Measurements from ENCODE around the gene SLC17A1. TPM values are rescaled to one million over a fixed set of nuclear protein-coding genes. Genes with fewer than 3 reads are reported as not detected.

Gene SLC17A1
- total and polyA plus RNA-seq, 2 of the 13 experiments (the other 11 are each of a cell fraction or from before 2014, with no cell fraction given) = 0.09 to 2.1 TPM

- no peaks in the 10 kb centered on the region for H3K36me3 ChIP-seq (replicated peaks in 1 of 2; ENCODE audit: control insufficient read depth in 1 of 2, insufficient read depth in 2 of 2, low read length in 2 of 2)
- in situ Hi-C loops (cut with HindIII; ENCODE audit: extremely low pct_ligation_motif_present, low pct_unique_long_range_greater_than_20kb) = no loop called here
- H4K20me1 ChIP-seq (ENCODE audit: insufficient read depth, low read length) = no peaks in the 10 kb centered on the region
- 0 out of 6 replicates have a peak overlapping the region, but pooled peaks of 1 of the 3 experiments have one; percentile 33 for H3K4me3 ChIP-seq (replicated peaks in 1 of 3; ENCODE audit: insufficient read depth in 1 of 3, low read depth in 2 of 3, low read length in 3 of 3)
- FAIRE-seq (no peak), ATAC-seq (no peak), DNase-seq (ENCODE audit: low spot score) (no peak)
- H3K9ac ChIP-seq (ENCODE audit: insufficient read depth, low read depth, low read length) = no peak overlapping the region
- H3K27ac ChIP-seq (ENCODE audit: extremely low read length, insufficient read depth, low read length) = no peak overlapping the region
- intact Hi-C loops (cut with micrococcal nuclease; ENCODE audit: unreplicated experiment) = loop anchor here (5.0 kb wide), 1 partner anchor 112 kb away; no protein-coding TSS in a partner anchor
- no peaks in the 10 kb centered on the region for H3K9me3 ChIP-seq (ENCODE audit: low read length)
- H3K79me2 ChIP-seq (ENCODE audit: insufficient read depth, low read length) = no peaks in the 10 kb centered on the region
- TF ChIP-seq ZNF652 (CRISPR knock-in tag; IDR thresholded peaks at IDR 0.05; ENCODE audit: borderline replicate concordance, low read depth) (no peak), MAFK (conservative IDR thresholded peaks at IDR 0.05 in 1 of 2, IDR thresholded peaks at IDR 0.05 in 1 of 2; ENCODE audit: low read length in 2 of 2) (peak; percentile 75 to 77), MAFF (IDR thresholded peaks at IDR 0.05; ENCODE audit: low read depth, low read length) (peak; percentile 74)
- H2AFZ ChIP-seq (ENCODE audit: low read length) = no peak overlapping the region
- BruUV-seq (replicated peaks) = no TSS peak
- peak overlapping the region; percentile 89 for H3K4me2 ChIP-seq (ENCODE audit: low read depth, low read length)
- H3K4me1 ChIP-seq (ENCODE audit: insufficient read depth, low read length) = peaks cover 60% of the 10 kb centered on the region
- WGBS (ENCODE audit: low lambda C conversion rate) = 56% methylated on average over 4 of the region's 4 CpGs
- no peaks in the 10 kb centered on the region for H3K27me3 ChIP-seq (ENCODE audit: control insufficient read depth in 1 of 2, insufficient read depth in 2 of 2, low read length in 2 of 2)
- ChIA-PET POLR2A (no interaction called here), CTCF (ENCODE audit: low intra/inter-chr PET ratio, low total read pairs) (no interaction called here)
Observed at GRCh38 chr6:25830458-25830857, 1.4 kb downstream of the SLC17A1 start.

- Histone ChIP-seq H2AFZ (ENCODE audit: low read length) (no peak overlapping the region), H3K4me3 (replicated peaks in 1 of 3; ENCODE audit: insufficient read depth in 1 of 3, low read depth in 2 of 3, low read length in 3 of 3) (no peak overlapping the region), H3K9ac (ENCODE audit: insufficient read depth, low read depth, low read length) (no peak overlapping the region), H3K79me2 (ENCODE audit: insufficient read depth, low read length) (no peaks in the 10 kb centered on the region), H3K36me3 (replicated peaks in 1 of 2; ENCODE audit: control insufficient read depth in 1 of 2, insufficient read depth in 2 of 2, low read length in 2 of 2) (no peaks in the 10 kb centered on the region), H4K20me1 (ENCODE audit: insufficient read depth, low read length) (no peaks in the 10 kb centered on the region), H3K27me3 (ENCODE audit: control insufficient read depth in 1 of 2, insufficient read depth in 2 of 2, low read length in 2 of 2) (no peaks in the 10 kb centered on the region), H3K4me2 (ENCODE audit: low read depth, low read length) (no peak overlapping the region), H3K9me3 (ENCODE audit: low read length) (no peaks in the 10 kb centered on the region), H3K27ac (ENCODE audit: extremely low read length, insufficient read depth, low read length) (no peak overlapping the region), H3K4me1 (ENCODE audit: insufficient read depth, low read length) (peaks cover 52% of the 10 kb centered on the region)
- POLR2A ChIA-PET = no interaction called here
- ATAC-seq (no peak), DNase-seq (ENCODE audit: low spot score) (no peak), FAIRE-seq (no peak)
- in situ Hi-C loops (cut with HindIII; ENCODE audit: extremely low pct_ligation_motif_present, low pct_unique_long_range_greater_than_20kb) = no loop called here
- BruUV-seq (replicated peaks) = no TSS peak
- intact Hi-C loops (cut with micrococcal nuclease; ENCODE audit: unreplicated experiment) = no loop called here
- 61% methylated on average over 1 of the region's 1 CpG for WGBS (ENCODE audit: low lambda C conversion rate)
- CTCF ChIA-PET (ENCODE audit: low intra/inter-chr PET ratio, low total read pairs) = no interaction called here
- TF ChIP-seq MLLT10 (CRISPR knock-in tag; IDR thresholded peaks at IDR 0.05) = no peak
- no peak for TF ChIP-seq KDM2A (CRISPR knock-in tag; IDR thresholded peaks at IDR 0.05; ENCODE audit: borderline replicate concordance, low read depth)
- TF ChIP-seq MTA1 (CRISPR knock-in tag; IDR thresholded peaks at IDR 0.05; ENCODE audit: borderline replicate concordance) = no peak
- TF ChIP-seq ZNF883 (CRISPR knock-in tag; IDR thresholded peaks at IDR 0.05; ENCODE audit: not compliant biosample characterization) = no peak
- no peak for TF ChIP-seq ADNP (CRISPR knock-in tag; IDR thresholded peaks at IDR 0.05)
- TF ChIP-seq, protein P1, sequence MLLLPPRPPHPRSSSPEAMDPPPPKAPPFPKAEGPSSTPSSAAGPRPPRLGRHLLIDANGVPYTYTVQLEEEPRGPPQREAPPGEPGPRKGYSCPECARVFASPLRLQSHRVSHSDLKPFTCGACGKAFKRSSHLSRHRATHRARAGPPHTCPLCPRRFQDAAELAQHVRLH (CRISPR knock-in tag; IDR thresholded peaks at IDR 0.05; ENCODE audit: borderline replicate concordance, low read depth) = no peak
- no peak for TF ChIP-seq ZNF781 (CRISPR knock-in tag; IDR thresholded peaks at IDR 0.05; ENCODE audit: borderline replicate concordance, not compliant biosample characterization)
- TF ChIP-seq, protein P2, sequence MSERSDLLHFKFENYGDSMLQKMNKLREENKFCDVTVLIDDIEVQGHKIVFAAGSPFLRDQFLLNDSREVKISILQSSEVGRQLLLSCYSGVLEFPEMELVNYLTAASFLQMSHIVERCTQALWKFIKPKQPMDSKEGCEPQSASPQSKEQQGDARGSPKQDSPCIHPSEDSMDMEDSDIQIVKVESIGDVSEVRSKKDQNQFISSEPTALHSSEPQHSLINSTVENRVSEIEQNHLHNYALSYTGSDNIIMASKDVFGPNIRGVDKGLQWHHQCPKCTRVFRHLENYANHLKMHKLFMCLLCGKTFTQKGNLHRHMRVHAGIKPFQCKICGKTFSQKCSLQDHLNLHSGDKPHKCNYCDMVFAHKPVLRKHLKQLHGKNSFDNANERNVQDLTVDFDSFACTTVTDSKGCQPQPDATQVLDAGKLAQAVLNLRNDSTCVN (CRISPR knock-in tag; IDR thresholded peaks at IDR 0.05; ENCODE audit: borderline replicate concordance) = no peak
- TF ChIP-seq PHF5A (CRISPR knock-in tag; IDR thresholded peaks at IDR 0.05; ENCODE audit: low read depth, unreplicated experiment) = no peak
- TF ChIP-seq ZNF382 (CRISPR knock-in tag; IDR thresholded peaks at IDR 0.05; ENCODE audit: borderline replicate concordance) = no peak
- TF ChIP-seq RBAK (CRISPR knock-in tag; IDR thresholded peaks at IDR 0.05) = no peak
- no peak for TF ChIP-seq ZFP36L2 (CRISPR knock-in tag; IDR thresholded peaks at IDR 0.05)
- TF ChIP-seq GATA4 (IDR thresholded peaks at IDR 0.05; ENCODE audit: borderline replicate concordance, low read depth) = no peak
- no peak for TF ChIP-seq ZSCAN31 (CRISPR knock-in tag; IDR thresholded peaks at IDR 0.05; ENCODE audit: low read depth)
- TF ChIP-seq TOPORS (CRISPR knock-in tag; IDR thresholded peaks at IDR 0.05) = no peak
- no peak for TF ChIP-seq GLI4 (CRISPR knock-in tag; IDR thresholded peaks at IDR 0.05; ENCODE audit: borderline replicate concordance)
- no peak for TF ChIP-seq ZNF747 (CRISPR knock-in tag; IDR thresholded peaks at IDR 0.05; ENCODE audit: borderline replicate concordance)
Observed at GRCh38 chr6:25829375-25829774, 2.5 kb downstream of the SLC17A1 start.

Data from HepG2 (cell line).